HepG2 (cell line): Measurements from ENCODE around the gene SMO. TPM values are rescaled to one million over a fixed set of nuclear protein-coding genes. Genes with fewer than 3 reads are reported as not detected.

Source experiments
- ARID4A ChIP-seq: sonication (generic); formaldehyde crosslinking; IDR thresholded peaks from 2 replicates; pipeline ENCODE4 v1.5.0; 2020; ENCODE audit warnings: mild to moderate bottlenecking, missing genetic modification reagents, borderline replicate concordance
- BCL6 ChIP-seq: IDR thresholded peaks from 2 replicates; pipeline ENCODE4 v1.6.1; 2016; ENCODE audit warnings: missing genetic modification reagents, missing compliant biosample characterization
- CERS6 ChIP-seq: sonication (generic); formaldehyde crosslinking; IDR thresholded peaks from 2 replicates; pipeline ENCODE4 v1.5.0; 2020; ENCODE audit warnings: missing genetic modification reagents
- CTCF ChIP-seq: sonication (generic); formaldehyde crosslinking; IDR thresholded peaks from 2 replicates; pipeline ENCODE4 v1.5.0; 2020; ENCODE audit warnings: mild to moderate bottlenecking, missing genetic modification reagents, moderate library complexity
- FOSL2 ChIP-seq: sonication (generic); formaldehyde crosslinking; IDR thresholded peaks from 2 replicates; pipeline ENCODE4 v1.4.0; 2020; ENCODE audit warnings: missing genetic modification reagents
- ISX ChIP-seq: sonication (generic); formaldehyde crosslinking; conservative IDR thresholded peaks from 2 replicates; pipeline ENCODE4 v1.5.0; 2020; ENCODE audit warnings: missing genetic modification reagents
- JDP2 ChIP-seq: sonication (generic); formaldehyde crosslinking; IDR thresholded peaks from 2 replicates; pipeline ENCODE4 v1.8.1; 2022; ENCODE audit warnings: missing genetic modification reagents, borderline replicate concordance
- KMT2A ChIP-seq: sonication (generic); formaldehyde crosslinking; IDR thresholded peaks from 2 replicates; pipeline ENCODE4 v1.4.0; 2020; ENCODE audit warnings: missing genetic modification reagents
- MIXL1 ChIP-seq: IDR thresholded peaks from 2 replicates; pipeline ENCODE4 v1.6.1; 2016
- NCOA5 ChIP-seq: sonication (generic); formaldehyde crosslinking; IDR thresholded peaks from 2 replicates; pipeline ENCODE4 v1.4.0; 2020; ENCODE audit warnings: missing genetic modification reagents
- ZNF614 ChIP-seq: IDR thresholded peaks from 2 replicates; pipeline ENCODE4 v1.6.1; 2018; ENCODE audit warnings: missing biosample characterization, missing genetic modification reagents, inconsistent platforms, borderline replicate concordance
- ZNF780A ChIP-seq: sonication (generic); formaldehyde crosslinking; IDR thresholded peaks from 2 replicates; pipeline ENCODE4 v1.8.0; 2022; ENCODE audit warnings: mild to moderate bottlenecking, missing genetic modification reagents, moderate library complexity
- polyA plus RNA-seq, 8 experiments: library from polyadenylated mRNA; depleted of rRNA in 3 of 8; stranded (reverse) in 7 of 8; unstranded in 1 of 8; fragments of >200 nt; fragmentation: Illumina TruSeq in 4 of 8; extraction: Trizol in 4 of 8; gene quantifications; 2 replicates each; pipeline versions ENCODE4 v1.2.1 to v1.2.3, GENCODE V29; 2011 to 2016; ENCODE audit warnings: low read depth in 4 of 8, missing spikeins in 1 of 8, mixed read lengths in 1 of 8; ENCODE audit not compliant: insufficient read depth in 1 of 8
- total RNA-seq, 5 experiments: library from RNA; depleted of rRNA; stranded (reverse); fragments of >200 nt; fragmentation: Illumina TruSeq; extraction: Trizol; gene quantifications; 2 replicates each; pipeline ENCODE4 v1.2.3, GENCODE V29; 2016; ENCODE audit warnings: low read depth in 1 of 5
- TF ChIP-seq, protein P1 (sequence below): sonication (generic); formaldehyde crosslinking; IDR thresholded peaks from 2 replicates; pipeline ENCODE4 v1.5.1; 2020; ENCODE audit warnings: missing genetic modification reagents, mild to moderate bottlenecking, borderline replicate concordance
- TF ChIP-seq, protein P2 (sequence below): sonication (generic); formaldehyde crosslinking; IDR thresholded peaks from 2 replicates; pipeline ENCODE4 v1.8.1; 2023; ENCODE audit warnings: missing genetic modification reagents, inconsistent platforms, borderline replicate concordance

The SMO gene
- total and polyA plus RNA-seq, 2 of the 13 experiments (the other 11 are each of a cell fraction or from before 2014, with no cell fraction given) = 23.8 to 32.3 TPM

- TF ChIP-seq, protein P1, sequence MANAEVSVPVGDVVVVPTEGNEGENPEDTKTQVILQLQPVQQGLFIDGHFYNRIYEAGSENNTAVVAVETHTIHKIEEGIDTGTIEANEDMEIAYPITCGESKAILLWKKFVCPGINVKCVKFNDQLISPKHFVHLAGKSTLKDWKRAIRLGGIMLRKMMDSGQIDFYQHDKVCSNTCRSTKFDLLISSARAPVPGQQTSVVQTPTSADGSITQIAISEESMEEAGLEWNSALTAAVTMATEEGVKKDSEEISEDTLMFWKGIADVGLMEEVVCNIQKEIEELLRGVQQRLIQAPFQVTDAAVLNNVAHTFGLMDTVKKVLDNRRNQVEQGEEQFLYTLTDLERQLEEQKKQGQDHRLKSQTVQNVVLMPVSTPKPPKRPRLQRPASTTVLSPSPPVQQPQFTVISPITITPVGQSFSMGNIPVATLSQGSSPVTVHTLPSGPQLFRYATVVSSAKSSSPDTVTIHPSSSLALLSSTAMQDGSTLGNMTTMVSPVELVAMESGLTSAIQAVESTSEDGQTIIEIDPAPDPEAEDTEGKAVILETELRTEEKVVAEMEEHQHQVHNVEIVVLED (CRISPR knock-in tag) = peak; percentile 38; the same call in 1 of the 2 replicates
- no peak for TF ChIP-seq CERS6 (CRISPR knock-in tag)
- 0 out of 2 replicates have a peak, but pooled peaks have one; percentile 33 for TF ChIP-seq KMT2A (CRISPR knock-in tag)
- no peak for TF ChIP-seq ISX (CRISPR knock-in tag)
- TF ChIP-seq ZNF780A (CRISPR knock-in tag) = no peak
- no peak for TF ChIP-seq BCL6
- no peak for TF ChIP-seq NCOA5 (CRISPR knock-in tag)
- TF ChIP-seq CTCF (CRISPR knock-in tag) = peak; percentile 96
- no peak for TF ChIP-seq JDP2 (CRISPR knock-in tag)
- TF ChIP-seq, protein P2, sequence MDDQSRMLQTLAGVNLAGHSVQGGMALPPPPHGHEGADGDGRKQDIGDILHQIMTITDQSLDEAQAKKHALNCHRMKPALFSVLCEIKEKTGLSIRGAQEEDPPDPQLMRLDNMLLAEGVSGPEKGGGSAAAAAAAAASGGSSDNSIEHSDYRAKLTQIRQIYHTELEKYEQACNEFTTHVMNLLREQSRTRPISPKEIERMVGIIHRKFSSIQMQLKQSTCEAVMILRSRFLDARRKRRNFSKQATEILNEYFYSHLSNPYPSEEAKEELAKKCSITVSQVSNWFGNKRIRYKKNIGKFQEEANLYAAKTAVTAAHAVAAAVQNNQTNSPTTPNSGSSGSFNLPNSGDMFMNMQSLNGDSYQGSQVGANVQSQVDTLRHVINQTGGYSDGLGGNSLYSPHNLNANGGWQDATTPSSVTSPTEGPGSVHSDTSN (CRISPR knock-in tag) = no peak
- TF ChIP-seq MIXL1 (CRISPR knock-in tag) = peak; percentile 84
- TF ChIP-seq FOSL2 = no peak
- no peak for TF ChIP-seq ZNF614 (CRISPR knock-in tag)
- TF ChIP-seq ARID4A (CRISPR knock-in tag) = peak; percentile 29; the same call in 1 of the 2 replicates
These were observed 25.4 kb downstream of the SMO start (continued) for GRCh38 chr7:129213828-129214227.
